CMK (cell line): ENCODE data around the gene MAPK6.

Experiments used
- DNase-seq: peaks from one replicate; pipeline ENCODE4 v3.0.0-alpha.2; 2010; ENCODE audit warnings: low read depth

The MAPK6 gene

GRCh38 chr15:52103217-52104207 lies 84.5 kb downstream of the MAPK6 start:
- no peak for DNase-seq

GRCh38 chr15:52104532-52105004 lies 85.5 kb downstream of the MAPK6 start:
- DNase-seq = no peak

GRCh38 chr15:52105846-52106245 lies 86.8 kb downstream of the MAPK6 start:
- no peak for DNase-seq

- no peak for DNase-seq
Measured at GRCh38 chr15:52106641-52107040, 87.6 kb downstream of the MAPK6 start.

- DNase-seq = no peak
Measured at GRCh38 chr15:52107238-52107637, 88.2 kb downstream of the MAPK6 start.

- no peak for DNase-seq
Measured at GRCh38 chr15:52109559-52110451, 90.8 kb downstream of the MAPK6 start.

GRCh38 chr15:52111517-52112202 lies 92.6 kb downstream of the MAPK6 start:
- no peak for DNase-seq

GRCh38 chr15:52112203-52112750 lies 93.3 kb downstream of the MAPK6 start:
- DNase-seq = no peak

- no peak for DNase-seq
Measured at GRCh38 chr15:52113235-52113634, 94.2 kb downstream of the MAPK6 start.

- DNase-seq = no peak
Measured at GRCh38 chr15:52113708-52114107, 94.7 kb downstream of the MAPK6 start.

- DNase-seq = no peak
Measured at GRCh38 chr15:52114261-52115055, 95.4 kb downstream of the MAPK6 start.

- DNase-seq = no peak
Measured at GRCh38 chr15:52115598-52116427, 96.8 kb downstream of the MAPK6 start.
